OCI-LY1 (cell line): ENCODE measurements around the gene CCNE1.

Experiments used
- CTCF ChIP-seq: fragments of 200-600 bp; sonication (generic), shearing (Covaris generic); IDR thresholded peaks from 2 replicates; pipeline ENCODE4 v1.5.1; 2017; ENCODE audit warnings: mild to moderate bottlenecking, antibody characterized with exemption, low read length, moderate library complexity, mixed read lengths
- EZH2 ChIP-seq: fragments of 200-600 bp; sonication (generic), shearing (Covaris generic); IDR thresholded peaks from 2 replicates; pipeline ENCODE4 v1.8.0; 2017; ENCODE audit warnings: borderline replicate concordance, mixed run types, mild to moderate bottlenecking, antibody characterized with exemption, low read length, moderate library complexity, mixed read lengths

- TF ChIP-seq CTCF (no peak), EZH2 (no peak)
These were observed 44.6 kb upstream of the CCNE1 start for GRCh38 chr19:29767039-29767735.
